Measurements from ENCODE around the gene TMSB4X. TPM values are rescaled to one million over a fixed set of nuclear protein-coding genes. Genes with fewer than 3 reads are reported as not detected.

Gene TMSB4X
- total RNA-seq, 6 donors from 2014 or later = 2,646 to 6,090 (median 4,792) TPM

DNA sequence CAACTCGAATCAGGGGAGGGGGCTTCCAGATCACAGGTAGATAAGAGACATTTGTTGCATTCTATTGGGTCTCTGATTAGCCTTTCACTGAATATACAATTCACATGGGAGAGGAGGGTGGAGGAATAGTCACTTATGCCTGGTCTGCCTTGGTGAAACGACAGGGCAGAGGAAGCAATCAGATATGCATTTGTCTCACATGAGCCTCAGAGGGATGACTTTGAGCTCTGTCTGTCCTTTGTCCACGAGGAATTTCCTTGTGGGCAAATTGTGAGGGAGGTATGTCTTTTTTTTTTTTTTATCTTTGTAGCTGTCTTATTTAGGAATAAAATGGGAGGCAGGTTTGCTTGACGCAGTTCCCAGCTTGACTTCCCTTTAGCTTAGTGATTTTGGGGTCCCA, 28.5 kb upstream of the TMSB4X start:
- H3K27me3 ChIP-seq = no peaks in the 10 kb centered on the region
- peak overlapping the region in 3 of 4 donors; percentile 18 to 71 (median 68) for H3K27ac ChIP-seq
- DNase-seq (no peak), ATAC-seq (ENCODE audit: low FRiP score in 2 of 2) (no peak)
- H3K36me3 ChIP-seq = no peaks in the 10 kb centered on the region
- no peak for TF ChIP-seq POLR2A (IDR thresholded peaks at IDR 0.05)
- TF ChIP-seq POLR2AphosphoS5 (IDR thresholded peaks at IDR 0.05) = no peak
- TF ChIP-seq EP300 (IDR thresholded peaks at IDR 0.05) = no peak
- TF ChIP-seq, protein P1, sequence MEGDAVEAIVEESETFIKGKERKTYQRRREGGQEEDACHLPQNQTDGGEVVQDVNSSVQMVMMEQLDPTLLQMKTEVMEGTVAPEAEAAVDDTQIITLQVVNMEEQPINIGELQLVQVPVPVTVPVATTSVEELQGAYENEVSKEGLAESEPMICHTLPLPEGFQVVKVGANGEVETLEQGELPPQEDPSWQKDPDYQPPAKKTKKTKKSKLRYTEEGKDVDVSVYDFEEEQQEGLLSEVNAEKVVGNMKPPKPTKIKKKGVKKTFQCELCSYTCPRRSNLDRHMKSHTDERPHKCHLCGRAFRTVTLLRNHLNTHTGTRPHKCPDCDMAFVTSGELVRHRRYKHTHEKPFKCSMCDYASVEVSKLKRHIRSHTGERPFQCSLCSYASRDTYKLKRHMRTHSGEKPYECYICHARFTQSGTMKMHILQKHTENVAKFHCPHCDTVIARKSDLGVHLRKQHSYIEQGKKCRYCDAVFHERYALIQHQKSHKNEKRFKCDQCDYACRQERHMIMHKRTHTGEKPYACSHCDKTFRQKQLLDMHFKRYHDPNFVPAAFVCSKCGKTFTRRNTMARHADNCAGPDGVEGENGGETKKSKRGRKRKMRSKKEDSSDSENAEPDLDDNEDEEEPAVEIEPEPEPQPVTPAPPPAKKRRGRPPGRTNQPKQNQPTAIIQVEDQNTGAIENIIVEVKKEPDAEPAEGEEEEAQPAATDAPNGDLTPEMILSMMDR (IDR thresholded peaks at IDR 0.05) = no peak
- 39 to 47% methylated on average over 4 of the region's 4 CpGs for WGBS, 2 donors
- no peaks in the 10 kb centered on the region for H3K9me3 ChIP-seq
- no peak overlapping the region for H3K4me3 ChIP-seq
- H3K4me1 ChIP-seq = peaks cover 0 to 46% (median 23%) of the 10 kb centered on the region in 4 donors

- H3K9me3 ChIP-seq = no peaks in the 10 kb centered on the region
- no peak overlapping the region for H3K4me3 ChIP-seq
- TF ChIP-seq, protein P1 (IDR thresholded peaks at IDR 0.05) = peak; percentile 90 to 97 (median 94)
- TF ChIP-seq POLR2A (IDR thresholded peaks at IDR 0.05) (no peak), EP300 (IDR thresholded peaks at IDR 0.05) (no peak), POLR2AphosphoS5 (IDR thresholded peaks at IDR 0.05) (peak in 1 of 2 donors; percentile 17)
- peak; percentile 92 to 93 for ATAC-seq (ENCODE audit: low FRiP score in 2 of 2)
- DNase-seq = peak in 1 of 2 donors; percentile 76
- H3K27me3 ChIP-seq = no peaks in the 10 kb centered on the region
- H3K27ac ChIP-seq = peak overlapping the region; percentile 63 to 71 (median 68)
- H3K4me1 ChIP-seq = peaks cover 0 to 52% (median 23%) of the 10 kb centered on the region in 4 donors
- H3K36me3 ChIP-seq = no peaks in the 10 kb centered on the region
- 26 to 30% methylated on average over 5 of the region's 5 CpGs for WGBS, 2 donors
Observed at GRCh38 chrX:12946838-12947544, 27.9 kb upstream of the TMSB4X start.

- Histone ChIP-seq H3K9me3 (no peaks in the 10 kb centered on the region), H3K27me3 (no peaks in the 10 kb centered on the region), H3K4me3 (no peak overlapping the region), H3K4me1 (peaks cover 0 to 52% (median 23%) of the 10 kb centered on the region in 4 donors), H3K27ac (peak overlapping the region in 3 of 4 donors; percentile 63 to 82 (median 69)), H3K36me3 (no peaks in the 10 kb centered on the region)
- no peak for DNase-seq
- 61 to 68% methylated on average over 5 of the region's 5 CpGs for WGBS, 2 donors
- TF ChIP-seq POLR2AphosphoS5 (IDR thresholded peaks at IDR 0.05) = no peak
- no peak for TF ChIP-seq EP300 (IDR thresholded peaks at IDR 0.05)
- no peak for TF ChIP-seq POLR2A (IDR thresholded peaks at IDR 0.05)
- TF ChIP-seq, protein P1 (IDR thresholded peaks at IDR 0.05) = no peak
- peak in 1 of 2 donors; percentile 5 for ATAC-seq (ENCODE audit: low FRiP score in 2 of 2)
Observed at GRCh38 chrX:12947545-12948235, 27.2 kb upstream of the TMSB4X start.

DNA sequence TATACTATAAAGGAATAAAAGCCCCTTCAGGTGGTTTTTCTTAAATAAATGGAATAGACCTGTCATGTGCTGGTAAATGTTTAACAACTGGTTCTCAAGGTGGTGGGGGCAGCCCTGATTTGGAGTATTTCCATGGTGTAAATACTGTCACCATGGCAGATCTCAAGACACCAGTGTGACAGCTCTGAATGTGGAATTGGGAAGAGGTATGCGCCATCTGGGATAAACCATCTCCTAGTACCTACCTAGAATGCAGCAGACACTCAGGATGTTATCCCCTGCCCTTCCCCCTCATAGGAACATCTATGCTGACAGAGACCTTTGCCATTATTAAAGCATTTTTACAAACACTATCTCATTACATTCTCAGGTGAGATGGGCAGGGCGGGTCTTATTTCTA, 26.4 kb upstream of the TMSB4X start:
- DNase-seq = no peak
- Histone ChIP-seq H3K36me3 (no peaks in the 10 kb centered on the region), H3K27me3 (no peaks in the 10 kb centered on the region), H3K4me1 (peaks cover 0 to 52% (median 23%) of the 10 kb centered on the region in 4 donors), H3K9me3 (no peaks in the 10 kb centered on the region), H3K4me3 (no peak overlapping the region), H3K27ac (peak overlapping the region in 3 of 4 donors; percentile 60 to 82 (median 82))
- ATAC-seq (ENCODE audit: low FRiP score in 2 of 2) = no peak
- TF ChIP-seq POLR2A (IDR thresholded peaks at IDR 0.05) = no peak
- TF ChIP-seq POLR2AphosphoS5 (IDR thresholded peaks at IDR 0.05) = no peak
- TF ChIP-seq EP300 (IDR thresholded peaks at IDR 0.05) = no peak
- TF ChIP-seq, protein P1 (IDR thresholded peaks at IDR 0.05) = no peak
- WGBS, 2 donors = 96 to 100% methylated on average over 1 to 2 of the region's 2 CpGs
